GM12875 (cell line): Measurements from ENCODE around the gene ZBTB6.
"Not testable (repeated sequence)": the region's sequence is repeated elsewhere in the genome, so short reads cannot be mapped to it uniquely, and the experiment has no call there.

Experiments
- H3K4me3 ChIP-seq: one replicate; pipeline ENCODE4 v1.5.1; 2011; ENCODE audit warnings: low read depth, low read length, control low read depth
- TF ChIP-seq, protein P1 (sequence below): IDR thresholded peaks from 2 replicates; pipeline ENCODE4 v1.5.1; 2011; ENCODE audit warnings: low read depth, mild to moderate bottlenecking, control low read depth, inconsistent platforms, low read length, moderate library complexity, borderline replicate concordance; ENCODE audit not compliant: insufficient read depth

Gene ZBTB6

DNA sequence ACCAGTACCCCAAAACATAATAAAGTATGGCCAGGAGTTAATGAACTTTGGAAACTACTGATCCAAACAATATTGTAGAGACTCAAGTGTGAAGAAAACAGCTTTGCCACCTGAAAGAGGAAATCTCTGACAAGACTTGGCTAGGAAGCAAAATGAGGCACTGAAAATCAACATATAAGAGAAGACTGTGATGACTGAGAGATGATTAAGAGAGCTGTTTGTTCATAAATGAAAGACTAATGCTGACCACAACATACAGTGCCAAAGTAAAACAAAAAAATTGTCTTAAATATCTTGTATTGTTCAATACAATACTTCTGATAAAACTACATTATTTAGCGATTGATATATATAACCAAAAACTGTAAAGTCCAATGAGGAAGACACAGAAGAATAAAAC lies 15.2 kb downstream of the ZBTB6 start:
- TF ChIP-seq, protein P1, sequence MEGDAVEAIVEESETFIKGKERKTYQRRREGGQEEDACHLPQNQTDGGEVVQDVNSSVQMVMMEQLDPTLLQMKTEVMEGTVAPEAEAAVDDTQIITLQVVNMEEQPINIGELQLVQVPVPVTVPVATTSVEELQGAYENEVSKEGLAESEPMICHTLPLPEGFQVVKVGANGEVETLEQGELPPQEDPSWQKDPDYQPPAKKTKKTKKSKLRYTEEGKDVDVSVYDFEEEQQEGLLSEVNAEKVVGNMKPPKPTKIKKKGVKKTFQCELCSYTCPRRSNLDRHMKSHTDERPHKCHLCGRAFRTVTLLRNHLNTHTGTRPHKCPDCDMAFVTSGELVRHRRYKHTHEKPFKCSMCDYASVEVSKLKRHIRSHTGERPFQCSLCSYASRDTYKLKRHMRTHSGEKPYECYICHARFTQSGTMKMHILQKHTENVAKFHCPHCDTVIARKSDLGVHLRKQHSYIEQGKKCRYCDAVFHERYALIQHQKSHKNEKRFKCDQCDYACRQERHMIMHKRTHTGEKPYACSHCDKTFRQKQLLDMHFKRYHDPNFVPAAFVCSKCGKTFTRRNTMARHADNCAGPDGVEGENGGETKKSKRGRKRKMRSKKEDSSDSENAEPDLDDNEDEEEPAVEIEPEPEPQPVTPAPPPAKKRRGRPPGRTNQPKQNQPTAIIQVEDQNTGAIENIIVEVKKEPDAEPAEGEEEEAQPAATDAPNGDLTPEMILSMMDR = no peak
- H3K4me3 ChIP-seq = no peak overlapping the region

DNA sequence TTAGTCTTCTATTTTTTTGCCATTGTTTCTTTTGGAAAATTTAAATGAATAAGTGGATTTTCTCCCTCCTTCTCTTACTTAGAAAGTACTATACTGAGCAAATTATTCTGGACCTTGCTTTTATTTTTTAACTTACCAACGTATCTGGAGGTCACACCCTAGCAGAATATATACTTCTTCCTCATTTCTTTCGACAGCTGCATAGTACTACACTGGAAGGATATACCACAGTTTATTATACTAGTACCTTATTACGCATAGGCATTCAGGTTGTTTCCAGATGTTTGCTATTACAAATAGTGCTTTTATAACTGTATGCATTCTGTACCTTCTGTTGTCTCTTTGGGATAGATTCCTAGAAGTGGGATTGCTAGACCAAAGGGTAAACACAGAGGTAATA lies 24.6 kb downstream of the ZBTB6 start:
- TF ChIP-seq, protein P1 = no peak

DNA sequence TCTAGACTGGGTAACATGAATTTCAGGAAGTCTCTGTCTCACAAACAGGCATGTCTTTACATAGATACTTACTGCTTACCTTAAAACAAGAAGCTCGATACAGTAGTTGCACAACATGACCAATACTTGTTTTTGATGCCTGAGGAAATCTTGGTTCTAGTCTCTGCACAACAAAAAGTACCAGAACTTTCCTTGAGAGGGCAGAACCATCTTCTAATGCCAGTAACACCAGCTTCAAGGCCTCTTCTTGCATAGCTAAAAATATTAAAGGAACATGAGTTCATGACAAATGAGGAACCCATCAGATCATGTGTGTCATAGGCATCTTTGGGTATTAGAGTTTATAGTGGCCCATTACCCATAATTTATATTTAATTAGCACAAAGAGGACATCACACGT lies 30.0 kb downstream of the ZBTB6 start:
- TF ChIP-seq, protein P1 = no peak
- no peak overlapping the region for H3K4me3 ChIP-seq

More for the DNA sequence above, 24.6 kb downstream of the ZBTB6 start:
- H3K4me3 ChIP-seq = no peak overlapping the region

DNA sequence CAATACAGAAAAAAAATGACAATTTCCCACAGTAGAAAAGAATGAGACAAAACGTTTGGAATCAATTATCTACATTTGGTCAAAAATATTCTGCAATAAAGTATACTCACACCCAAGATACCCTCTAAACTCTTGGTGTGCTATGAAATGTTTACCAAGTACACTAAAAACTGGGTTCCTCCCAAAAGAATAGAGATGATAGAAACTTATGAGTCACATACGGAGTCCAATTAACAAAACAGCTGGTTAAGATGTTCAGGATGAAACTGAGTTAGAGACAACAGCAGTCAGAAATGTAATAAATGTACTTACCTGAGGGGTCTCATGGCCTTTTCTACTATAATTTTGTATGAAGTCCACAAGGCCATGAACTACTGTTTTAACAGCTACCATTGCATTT lies 33.7 kb downstream of the ZBTB6 start:
- TF ChIP-seq, protein P1 = no peak
- H3K4me3 ChIP-seq = no peak overlapping the region

DNA sequence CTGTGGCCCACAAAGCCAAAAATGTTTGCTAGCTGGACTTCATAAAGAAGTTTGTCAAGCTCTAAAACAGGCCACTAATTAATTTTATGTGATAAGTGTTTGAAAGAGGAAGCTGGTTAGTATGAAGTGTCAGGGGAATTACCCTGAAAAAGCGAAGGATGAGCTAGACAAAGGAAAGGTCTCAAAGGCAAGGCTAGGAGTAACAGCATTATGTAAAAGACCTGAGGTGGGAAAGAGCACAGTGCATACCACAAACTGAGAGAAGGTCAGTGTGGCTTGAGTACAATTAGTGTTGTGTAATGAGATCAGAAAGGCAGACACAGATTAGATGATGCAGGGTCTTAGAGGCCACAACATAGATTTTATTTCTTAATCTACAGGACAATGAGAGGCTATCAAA lies 37.6 kb downstream of the ZBTB6 start:
- TF ChIP-seq, protein P1 = no peak
- H3K4me3 ChIP-seq = no peak overlapping the region

DNA sequence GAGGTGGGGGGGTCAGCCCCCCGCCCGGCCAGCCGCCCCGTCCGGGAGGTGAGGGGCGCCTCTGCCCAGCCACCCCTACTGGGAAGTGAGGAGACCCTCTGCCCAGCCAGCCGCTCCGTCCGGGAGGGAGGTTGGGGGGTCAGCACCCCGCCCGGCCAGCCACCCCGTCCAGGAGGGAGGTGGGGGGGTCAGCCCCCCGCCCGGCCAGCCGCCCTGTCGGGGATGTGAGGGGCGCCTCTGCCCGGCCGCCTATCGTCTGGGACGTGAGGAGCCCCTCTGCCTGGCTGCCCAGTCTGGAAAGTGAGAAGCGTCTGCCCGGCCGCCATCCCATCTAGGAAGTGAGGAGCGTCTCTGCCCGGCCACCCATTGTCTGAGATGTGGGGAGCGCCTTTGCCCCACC lies 45.8 kb downstream of the ZBTB6 start:
- not testable (repeated sequence) for H3K4me3 ChIP-seq

DNA sequence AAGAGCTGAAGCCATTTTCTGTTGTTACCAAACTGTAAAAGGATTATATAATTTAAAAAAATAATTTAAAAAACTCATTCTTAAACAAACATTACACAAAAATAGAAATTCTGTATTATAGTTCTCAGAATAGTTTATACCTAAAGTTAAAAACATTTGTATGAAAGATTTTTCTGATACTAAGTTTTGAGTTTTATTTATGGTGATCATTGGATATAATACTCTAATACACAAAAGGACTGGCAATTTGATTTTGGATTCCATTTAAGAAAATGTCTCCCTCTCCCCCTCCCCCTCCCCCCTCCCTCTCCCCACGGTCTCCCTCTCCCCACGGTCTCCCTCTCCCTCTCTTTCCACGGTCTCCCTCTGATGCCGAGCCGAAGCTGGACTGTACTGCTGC lies 47.0 kb downstream of the ZBTB6 start:
- TF ChIP-seq, protein P1 = no peak
- H3K4me3 ChIP-seq = no peak overlapping the region

DNA sequence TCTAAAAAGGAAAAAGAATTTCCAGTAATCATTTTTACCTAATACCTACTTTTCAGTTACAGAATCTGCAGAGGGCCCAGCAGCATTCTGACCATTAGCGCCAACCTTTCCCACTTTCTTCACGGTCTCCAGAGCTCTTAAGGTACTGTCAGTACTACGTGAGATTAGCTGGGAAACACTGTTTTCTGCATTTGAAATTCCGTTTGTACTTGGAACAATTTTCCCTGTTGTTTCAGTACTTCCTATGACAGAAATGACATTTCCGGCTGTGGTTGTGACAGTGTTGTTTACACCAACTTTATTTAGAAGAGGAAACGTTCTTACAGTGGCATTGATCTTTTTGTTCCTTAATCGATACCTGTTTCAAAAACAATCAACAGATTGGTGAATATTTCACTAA lies 47.8 kb downstream of the ZBTB6 start:
- TF ChIP-seq, protein P1 = no peak
- H3K4me3 ChIP-seq = no peak overlapping the region
